ENCODE results near the gene LPP. TPM values are rescaled to one million over a fixed set of nuclear protein-coding genes. Genes with fewer than 3 reads are reported as not detected.

Gene LPP
- total RNA-seq, 4 donors from 2014 or later = 45.9 to 81.1 (median 63.0) TPM

DNA sequence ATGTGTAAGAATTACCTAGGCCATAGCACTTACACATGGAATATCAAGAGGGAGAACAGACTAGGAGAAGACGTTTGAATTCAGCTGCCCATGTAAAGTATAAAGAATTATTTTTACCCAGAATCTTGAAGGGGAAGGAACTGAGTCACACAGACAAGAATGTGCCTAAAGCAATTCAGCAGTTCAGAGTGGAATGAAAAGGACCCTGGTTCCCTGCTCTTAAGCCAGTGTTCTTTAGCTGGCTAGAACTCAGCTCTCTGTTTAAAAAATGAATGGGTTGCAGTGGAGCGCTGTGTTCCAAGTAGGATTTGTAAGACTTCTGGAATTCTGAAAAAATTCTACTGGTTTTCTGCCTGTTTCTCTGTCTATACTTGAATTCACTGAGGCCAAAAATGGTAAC is 440.2 kb downstream of the LPP start:
- TF ChIP-seq, protein P1, sequence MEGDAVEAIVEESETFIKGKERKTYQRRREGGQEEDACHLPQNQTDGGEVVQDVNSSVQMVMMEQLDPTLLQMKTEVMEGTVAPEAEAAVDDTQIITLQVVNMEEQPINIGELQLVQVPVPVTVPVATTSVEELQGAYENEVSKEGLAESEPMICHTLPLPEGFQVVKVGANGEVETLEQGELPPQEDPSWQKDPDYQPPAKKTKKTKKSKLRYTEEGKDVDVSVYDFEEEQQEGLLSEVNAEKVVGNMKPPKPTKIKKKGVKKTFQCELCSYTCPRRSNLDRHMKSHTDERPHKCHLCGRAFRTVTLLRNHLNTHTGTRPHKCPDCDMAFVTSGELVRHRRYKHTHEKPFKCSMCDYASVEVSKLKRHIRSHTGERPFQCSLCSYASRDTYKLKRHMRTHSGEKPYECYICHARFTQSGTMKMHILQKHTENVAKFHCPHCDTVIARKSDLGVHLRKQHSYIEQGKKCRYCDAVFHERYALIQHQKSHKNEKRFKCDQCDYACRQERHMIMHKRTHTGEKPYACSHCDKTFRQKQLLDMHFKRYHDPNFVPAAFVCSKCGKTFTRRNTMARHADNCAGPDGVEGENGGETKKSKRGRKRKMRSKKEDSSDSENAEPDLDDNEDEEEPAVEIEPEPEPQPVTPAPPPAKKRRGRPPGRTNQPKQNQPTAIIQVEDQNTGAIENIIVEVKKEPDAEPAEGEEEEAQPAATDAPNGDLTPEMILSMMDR (IDR thresholded peaks at IDR 0.05) = no peak
- TF ChIP-seq POLR2A (IDR thresholded peaks at IDR 0.05) = no peak
- 39 to 50% methylated on average over 2 of the region's 2 CpGs for WGBS, 2 donors
- no peak for DNase-seq (ENCODE audit: low spot score in 2 of 2)
- no peak overlapping the region for H3K4me3 ChIP-seq (ENCODE audit: low read depth, poor library complexity, severe bottlenecking)
- intact Hi-C loops (cut with DNase I; ENCODE audit: low total_unique reads) = no loop called here

DNA sequence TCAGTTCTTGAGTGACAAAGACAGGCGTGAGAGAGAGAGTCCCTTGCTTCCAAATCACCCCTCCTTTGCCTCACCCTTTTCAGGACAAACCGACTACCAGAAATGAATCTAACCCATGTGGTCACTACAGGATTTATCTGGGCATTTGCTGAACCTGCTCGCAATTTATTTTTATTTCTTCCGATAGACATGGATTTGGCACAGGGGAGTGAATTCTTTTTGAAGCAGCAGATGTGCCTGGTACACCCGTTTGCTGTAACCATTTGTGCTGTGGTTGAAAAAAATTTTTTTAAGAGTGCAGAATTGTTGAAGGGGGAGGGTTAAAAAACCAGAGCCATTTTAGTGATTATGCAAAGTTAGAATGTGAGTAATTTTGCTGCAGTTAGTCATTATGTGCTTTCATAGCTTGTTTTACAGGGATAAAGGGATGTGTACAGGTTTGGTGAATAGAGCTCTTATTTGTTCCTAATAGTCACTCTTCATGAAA is 442.0 kb downstream of the LPP start:
- TF ChIP-seq POLR2A (IDR thresholded peaks at IDR 0.05) = no peak
- TF ChIP-seq, protein P1 (IDR thresholded peaks at IDR 0.05) = no peak
- 59 to 64% methylated on average over 5 of the region's 5 CpGs for WGBS, 2 donors
- no peak overlapping the region for H3K4me3 ChIP-seq (ENCODE audit: low read depth, poor library complexity, severe bottlenecking)
- intact Hi-C loops (cut with DNase I; ENCODE audit: low total_unique reads) = no loop called here
- DNase-seq (ENCODE audit: low spot score in 2 of 2) = no peak

DNA sequence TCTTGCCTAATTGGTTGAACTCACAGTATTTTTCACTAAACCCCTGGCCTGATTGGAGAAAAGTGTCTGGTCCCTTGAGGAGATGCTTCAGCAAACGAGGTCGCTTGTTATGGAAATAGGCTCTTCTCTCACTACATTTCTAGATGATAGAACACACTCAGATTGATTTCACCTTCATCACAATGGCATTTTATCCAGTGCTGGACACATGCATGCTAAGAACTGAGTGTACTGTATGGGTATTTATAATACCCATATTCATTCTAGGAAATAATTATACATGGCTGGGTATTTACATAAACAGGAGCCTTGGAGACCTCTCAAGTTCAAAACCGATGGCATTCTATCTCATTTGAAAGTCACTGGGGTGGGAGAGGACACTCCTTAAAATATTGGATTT is 444.9 kb downstream of the LPP start:
- H3K4me3 ChIP-seq (ENCODE audit: low read depth, poor library complexity, severe bottlenecking) = no peak overlapping the region
- DNase-seq (ENCODE audit: low spot score in 2 of 2) = no peak
- 89 to 93% methylated on average over 3 of the region's 3 CpGs for WGBS, 2 donors
- TF ChIP-seq POLR2A (IDR thresholded peaks at IDR 0.05) = no peak
- TF ChIP-seq, protein P1 (IDR thresholded peaks at IDR 0.05) = no peak
- intact Hi-C loops (cut with DNase I; ENCODE audit: low total_unique reads) = no loop called here

DNA sequence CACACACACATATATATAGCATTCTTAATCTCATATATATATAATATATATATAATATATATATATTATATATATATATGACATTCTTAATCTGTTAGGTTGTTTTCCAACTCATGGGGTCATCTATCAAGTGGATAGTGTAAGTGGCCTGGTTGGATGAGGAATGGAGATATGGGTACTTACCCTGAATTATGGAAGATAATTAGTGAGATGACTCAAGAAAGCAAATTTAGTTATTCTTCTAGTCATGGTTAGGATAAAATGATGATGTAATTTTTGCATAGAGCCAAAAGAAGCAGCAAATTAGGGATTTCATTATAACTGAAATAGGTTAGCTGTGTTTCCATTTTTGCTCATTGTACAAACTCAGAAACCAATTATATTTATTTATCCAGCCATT is 448.2 kb downstream of the LPP start:
- H3K4me3 ChIP-seq (ENCODE audit: low read depth, poor library complexity, severe bottlenecking) = no peak overlapping the region
- DNase-seq (ENCODE audit: low spot score in 2 of 2) = no peak
- intact Hi-C loops (cut with DNase I; ENCODE audit: low total_unique reads) = no loop called here
- TF ChIP-seq, protein P1 (IDR thresholded peaks at IDR 0.05) = no peak
- no peak for TF ChIP-seq POLR2A (IDR thresholded peaks at IDR 0.05)

DNA sequence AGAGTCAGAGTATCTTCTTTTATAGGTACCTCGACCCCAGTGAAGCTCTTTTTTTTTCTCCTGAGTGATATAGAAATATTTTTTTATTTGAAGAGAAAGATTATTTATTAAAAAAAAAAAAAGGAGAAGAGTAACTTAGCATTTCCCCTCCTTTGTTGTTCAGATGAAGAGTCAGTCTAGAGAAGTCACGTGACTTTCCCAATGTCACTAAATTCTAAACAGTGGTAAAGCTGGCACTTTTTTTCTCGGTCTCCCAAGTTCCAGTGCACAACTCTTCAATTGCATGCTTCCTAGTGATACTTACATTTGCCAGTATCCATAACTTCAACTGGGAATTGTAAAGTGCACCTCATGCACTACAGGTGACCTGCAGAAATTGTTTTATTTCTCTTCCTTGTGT is 448.7 kb downstream of the LPP start:
- WGBS, 2 donors = 93 to 98% methylated on average over 3 of the region's 3 CpGs
- no peak for TF ChIP-seq POLR2A (IDR thresholded peaks at IDR 0.05)
- TF ChIP-seq, protein P1 (IDR thresholded peaks at IDR 0.05) = no peak
- intact Hi-C loops (cut with DNase I; ENCODE audit: low total_unique reads) = no loop called here
- no peak for DNase-seq (ENCODE audit: low spot score in 2 of 2)
- no peak overlapping the region for H3K4me3 ChIP-seq (ENCODE audit: low read depth, poor library complexity, severe bottlenecking)

DNA sequence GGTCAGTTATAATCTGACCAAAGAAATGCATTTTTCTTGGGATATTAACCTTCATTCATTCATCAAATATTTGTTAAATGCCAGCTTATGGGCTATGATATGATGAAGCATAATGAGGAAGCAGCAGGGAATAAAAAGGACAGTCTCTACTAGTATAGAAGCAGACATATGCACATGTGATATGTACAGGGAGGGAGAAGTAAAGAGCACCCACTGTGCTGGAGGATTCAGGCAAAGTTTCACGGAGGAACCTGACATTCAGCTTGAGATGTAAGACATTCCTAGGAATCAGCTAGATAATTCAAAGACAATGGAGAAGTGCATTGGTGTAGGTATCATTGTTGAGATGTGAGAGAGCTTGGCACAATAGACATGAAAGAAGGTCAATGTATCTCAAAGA is 450.7 kb downstream of the LPP start:
- WGBS, 2 donors = 91 to 97% methylated on average over 1 of the region's 1 CpG
- TF ChIP-seq, protein P1 (IDR thresholded peaks at IDR 0.05) = no peak
- TF ChIP-seq POLR2A (IDR thresholded peaks at IDR 0.05) = no peak
- intact Hi-C loops (cut with DNase I; ENCODE audit: low total_unique reads) = no loop called here
- no peak overlapping the region for H3K4me3 ChIP-seq (ENCODE audit: low read depth, poor library complexity, severe bottlenecking)
- DNase-seq (ENCODE audit: low spot score in 2 of 2) = no peak
